B cell (primary cell): ENCODE measurements around the gene GLCCI1. TPM values are rescaled to one million over a fixed set of nuclear protein-coding genes. Genes with fewer than 3 reads are reported as not detected.

Experiments used
- ATAC-seq: fragments of 200-7000 bp; cut with Tn5 transposase; one replicate; pipeline ENCODE4 v1.10.0; 2021; ENCODE audit warnings: low read depth, mild to moderate bottlenecking, moderate number of reproducible peaks, moderate library complexity
- CTCF ChIA-PET: fragments of 350-600 bp; sonication (Branson Sonifier 250); formaldehyde crosslinking; loops from one replicate; lab custom pipeline; 2021; ENCODE audit warnings: antibody characterized with exemption, inconsistent platforms; lab: Charles Lee
- POLR2A ChIA-PET: fragments of 350-600 bp; sonication (Branson Sonifier 250); formaldehyde crosslinking; loops from one replicate; lab custom pipeline; 2021; ENCODE audit warnings: antibody characterized with exemption; lab: Charles Lee
- DNase-seq: peaks from one replicate; pipeline ENCODE4 v3.0.0; 2013
- H2AFZ ChIP-seq: 2 replicates; pipeline ENCODE4 v1.6.1; 2012; ENCODE audit warnings: mild to moderate bottlenecking, low read depth, low read length; ENCODE audit not compliant: insufficient read depth, poor library complexity, severe bottlenecking
- H3K27ac ChIP-seq, 2 donors: 1 replicate in 1 of 2; 2 replicates in 1 of 2; pipeline ENCODE4 v1.5.1; 2012 to 2013; ENCODE audit warnings: low read length in 2 of 2, mild to moderate bottlenecking in 2 of 2, moderate library complexity in 1 of 2
- H3K27me3 ChIP-seq, 4 experiments: fragments of 200-600 bp in 1 of 4; sonication (generic) in 1 of 4; replicated peaks in 1 of 4; 1 replicate in 2 of 4; 2 replicates in 2 of 4; pipeline versions ENCODE4 v1.6.1 to v1.7.0; 2013 to 2016; ENCODE audit warnings: low read length in 3 of 4, mild to moderate bottlenecking in 2 of 4, mixed read lengths in 1 of 4, moderate library complexity in 1 of 4; ENCODE audit not compliant: insufficient read depth in 4 of 4, control insufficient read depth in 3 of 4; ENCODE audit errors: control extremely low read depth in 1 of 4
- H3K36me3 ChIP-seq, 2 experiments: replicated peaks in 1 of 2; 1 replicate in 1 of 2; 2 replicates in 1 of 2; pipeline versions ENCODE4 v1.6.1 to v1.7.1; 2013; ENCODE audit warnings: low read length in 1 of 2; ENCODE audit not compliant: insufficient read depth in 2 of 2, control insufficient read depth in 1 of 2; ENCODE audit errors: control extremely low read depth in 1 of 2, extremely low read depth in 1 of 2
- H3K4me1 ChIP-seq, 2 donors: fragments of 200-600 bp in 1 of 2; sonication (generic) in 1 of 2; 1 replicate in 1 of 2; 2 replicates in 1 of 2; pipeline versions ENCODE4 v1.5.1 to v1.6.1; 2013 to 2017; ENCODE audit warnings: low read length in 2 of 2; ENCODE audit not compliant: control insufficient read depth in 2 of 2, insufficient read depth in 2 of 2
- H3K4me2 ChIP-seq: replicated peaks from 2 replicates; pipeline ENCODE3; 2012; ENCODE audit warnings: mild to moderate bottlenecking, low read depth, low read length; ENCODE audit not compliant: poor library complexity, severe bottlenecking
- H3K4me3 ChIP-seq, 5 experiments: fragments of 200-600 bp in 1 of 5; sonication (generic) in 1 of 5; 1 replicate in 3 of 5; 2 replicates in 2 of 5; pipeline versions ENCODE4 v1.5.1 to v1.7.0; 2011 to 2016; ENCODE audit warnings: low read length in 4 of 5, mild to moderate bottlenecking in 4 of 5, low read depth in 2 of 5, control low read depth in 1 of 5, moderate library complexity in 1 of 5; ENCODE audit not compliant: insufficient read depth in 1 of 5; ENCODE audit errors: control extremely low read depth in 1 of 5, extremely low read depth in 1 of 5
- H3K79me2 ChIP-seq: fragments of 200-600 bp; sonication (generic); one replicate; pipeline ENCODE4 v1.6.0; 2016; ENCODE audit warnings: low read length; ENCODE audit not compliant: control insufficient read depth, insufficient read depth
- H3K9ac ChIP-seq: fragments of 200-600 bp; sonication (generic); 2 replicates; pipeline ENCODE4 v1.6.1; 2017; ENCODE audit warnings: mild to moderate bottlenecking, low read length, moderate library complexity
- H3K9me3 ChIP-seq, 3 donors: one replicate each; pipeline versions ENCODE4 v1.6.1 to v1.7.1; 2013; ENCODE audit warnings: low read length in 2 of 3; ENCODE audit not compliant: control insufficient read depth in 2 of 3, insufficient read depth in 1 of 3; ENCODE audit errors: control extremely low read depth in 1 of 3
- H4K20me1 ChIP-seq: 2 replicates; pipeline ENCODE4 v1.6.0; 2012; ENCODE audit warnings: mild to moderate bottlenecking, low read length; ENCODE audit not compliant: insufficient read depth, control insufficient read depth, poor library complexity, severe bottlenecking
- H3K27ac Mint-ChIP-seq: one replicate; pipeline ENCODE4 v1.8.0; 2021; ENCODE audit warnings: mixed read lengths
- H3K27me3 Mint-ChIP-seq: one replicate; pipeline ENCODE4 v1.8.0; 2021; ENCODE audit warnings: mixed read lengths
- H3K4me1 Mint-ChIP-seq: one replicate; pipeline ENCODE4 v1.8.0; 2021; ENCODE audit warnings: mixed read lengths
- H3K4me3 Mint-ChIP-seq: one replicate; pipeline ENCODE4 v1.8.0; 2021; ENCODE audit warnings: mixed read lengths
- H3K9me3 Mint-ChIP-seq: one replicate; pipeline ENCODE4 v1.8.0; 2022; ENCODE audit warnings: mixed read lengths; ENCODE audit not compliant: insufficient read depth
- CTCF ChIP-seq: fragments of 200-600 bp; IDR thresholded peaks from one replicate; pipeline ENCODE4 v1.8.0; 2022; ENCODE audit warnings: antibody characterized with exemption, mild to moderate bottlenecking
- EZH2 ChIP-seq: IDR thresholded peaks from 2 replicates; pipeline ENCODE4 v1.6.1; 2012; ENCODE audit warnings: borderline replicate concordance, low read depth, mild to moderate bottlenecking, moderate library complexity, low read length; ENCODE audit not compliant: insufficient read depth, poor library complexity, severe bottlenecking
- WGBS: methylation state at CpG from one replicate; pipeline ENCODE4 v1.1.5; 2013; ENCODE audit warnings: missing lambda C conversion rate; ENCODE audit not compliant: insufficient coverage; 5-methylcytosine and 5-hydroxymethylcytosine counted together
- intact Hi-C: fragments of 100-400 bp; cut with micrococcal nuclease; formaldehyde crosslinking; loops from one replicate; pipeline ENCODE4 v1.10.0; 2022
- polyA plus RNA-seq: library from polyadenylated mRNA; depleted of rRNA; stranded (reverse); fragments of >200 nt; gene quantifications from 2 replicates; pipeline ENCODE4 v1.2.3, GENCODE V29; 2012
- total RNA-seq, 2 donors: library from RNA; stranded (reverse); fragments of 120-200 nt in 1 of 2; gene quantifications; 1 replicate in 1 of 2; 2 replicates in 1 of 2; pipeline versions ENCODE4 v1.2.3 to v1.2.4, GENCODE V29; 2013 to 2022

Gene GLCCI1
- total and polyA plus RNA-seq, 2 donors (not counting 1 experiment from before 2014, with no cell fraction given) = 17.7 to 50.3 TPM

GRCh38 chr7:7933915-7934526, 34.6 kb upstream of the GLCCI1 start:
- H3K4me1 Mint-ChIP-seq = no peaks in the 10 kb centered on the region
- DNase-seq (no peak), ATAC-seq (no peak)
- Histone ChIP-seq H3K9me3 (no peaks in the 10 kb centered on the region), H3K4me1 (no peaks in the 10 kb centered on the region), H3K79me2 (no peaks in the 10 kb centered on the region), H3K36me3 (no peaks in the 10 kb centered on the region), H3K4me2 (no peak overlapping the region), H4K20me1 (no peaks in the 10 kb centered on the region), H3K27ac (no peak overlapping the region), H3K27me3 (no peaks in the 10 kb centered on the region), H2AFZ (no peak overlapping the region), H3K9ac (no peak overlapping the region), H3K4me3 (no peak overlapping the region)
- POLR2A ChIA-PET = no interaction called here
- CTCF ChIA-PET = no interaction called here
- H3K9me3 Mint-ChIP-seq = no peaks in the 10 kb centered on the region
- no peaks in the 10 kb centered on the region for H3K27me3 Mint-ChIP-seq
- no peak overlapping the region for H3K4me3 Mint-ChIP-seq
- 89% methylated on average over 1 of the region's 1 CpG for WGBS
- no peak for TF ChIP-seq CTCF
- no peak for TF ChIP-seq EZH2
- no peak overlapping the region for H3K27ac Mint-ChIP-seq
- intact Hi-C loops = no loop called here

DNA sequence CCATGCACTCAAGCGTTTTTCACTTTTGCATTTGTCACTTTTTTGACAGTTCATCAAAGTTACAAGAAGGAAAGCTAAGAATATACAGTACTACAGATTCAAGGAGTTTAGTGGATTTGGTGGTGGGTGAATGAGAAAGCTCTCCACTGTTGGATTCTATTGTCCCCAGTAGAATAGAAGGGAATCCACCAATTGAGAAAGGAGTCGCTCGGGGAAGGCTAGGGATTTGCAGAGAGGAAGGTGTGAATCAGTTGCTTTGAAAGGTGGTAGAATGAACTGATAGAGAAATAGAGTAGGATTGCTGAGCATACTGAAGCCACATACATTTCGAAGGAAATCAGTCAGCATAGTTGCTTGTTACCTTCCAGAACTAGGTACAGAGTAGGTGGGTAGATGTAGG, 33.7 kb upstream of the GLCCI1 start:
- TF ChIP-seq CTCF (no peak), EZH2 (no peak)
- Histone ChIP-seq H4K20me1 (no peaks in the 10 kb centered on the region), H2AFZ (no peak overlapping the region), H3K9me3 (no peaks in the 10 kb centered on the region), H3K9ac (no peak overlapping the region), H3K4me3 (no peak overlapping the region), H3K79me2 (no peaks in the 10 kb centered on the region), H3K27ac (no peak overlapping the region), H3K4me2 (no peak overlapping the region), H3K36me3 (no peaks in the 10 kb centered on the region), H3K4me1 (no peaks in the 10 kb centered on the region), H3K27me3 (no peaks in the 10 kb centered on the region)
- 100% methylated on average over 3 of the region's 4 CpGs for WGBS
- POLR2A ChIA-PET = no interaction called here
- no peak overlapping the region for H3K27ac Mint-ChIP-seq
- H3K4me3 Mint-ChIP-seq = no peak overlapping the region
- H3K9me3 Mint-ChIP-seq = no peaks in the 10 kb centered on the region
- no peak for ATAC-seq
- intact Hi-C loops = no loop called here
- H3K27me3 Mint-ChIP-seq = no peaks in the 10 kb centered on the region
- H3K4me1 Mint-ChIP-seq = no peaks in the 10 kb centered on the region
- no peak for DNase-seq
- CTCF ChIA-PET = no interaction called here
